Urothelium cell line (cell line): ENCODE results near the gene SYT15.

Experiments
- DNase-seq: peaks from one replicate; pipeline ENCODE4 v3.0.0; 2011; ENCODE audit warnings: low spot score, mixed read lengths
- FAIRE-seq: peaks from 2 replicates; lab custom pipeline; 2011; peaks lifted over from hg19 to GRCh38; lab: Jason Lieb, UNC

The SYT15 gene

GRCh38 chr10:46544989-46545791 is 33.7 kb upstream of the SYT15 start:
- FAIRE-seq, result no peak
- DNase-seq, result no peak

GRCh38 chr10:46545861-46546590 is 32.9 kb upstream of the SYT15 start:
- FAIRE-seq, result no peak
- DNase-seq, result no peak

- DNase-seq (no peak), FAIRE-seq (no peak)
Observed at GRCh38 chr10:46546591-46547540, 32.1 kb upstream of the SYT15 start.

- peak; percentile 13 for FAIRE-seq
Observed at GRCh38 chr10:46547541-46548497, 31.1 kb upstream of the SYT15 start.

GRCh38 chr10:46548498-46549090 is 30.3 kb upstream of the SYT15 start:
- no peak for DNase-seq
- no peak for FAIRE-seq

More at GRCh38 chr10:46547541-46548497, 31.1 kb upstream of the SYT15 start:
- DNase-seq, result no peak

GRCh38 chr10:46549171-46550075 is 29.5 kb upstream of the SYT15 start:
- no peak for FAIRE-seq

GRCh38 chr10:46550076-46550790 is 28.7 kb upstream of the SYT15 start:
- DNase-seq, result no peak
- no peak for FAIRE-seq

More at GRCh38 chr10:46549171-46550075, 29.5 kb upstream of the SYT15 start:
- no peak for DNase-seq

- FAIRE-seq, result peak; percentile 5
- DNase-seq, result no peak
Observed at GRCh38 chr10:46550795-46551700, 27.9 kb upstream of the SYT15 start.

- DNase-seq, result no peak
- FAIRE-seq, result peak; percentile 56
Observed at GRCh38 chr10:46551701-46552525, 27.0 kb upstream of the SYT15 start.

GRCh38 chr10:46552526-46553237 is 26.2 kb upstream of the SYT15 start:
- DNase-seq, result no peak
- FAIRE-seq, result no peak

GRCh38 chr10:46553238-46554049 is 25.5 kb upstream of the SYT15 start:
- FAIRE-seq (peak; percentile 61), DNase-seq (no peak)

GRCh38 chr10:46554166-46554781 is 24.7 kb upstream of the SYT15 start:
- DNase-seq (no peak), FAIRE-seq (no peak)

- FAIRE-seq, result no peak
- no peak for DNase-seq
Observed at GRCh38 chr10:46555366-46555712, 23.6 kb upstream of the SYT15 start.
